Motor neuron (in vitro differentiated cells): Measurements from ENCODE around the gene DNAJC16. TPM values are rescaled to one million over a fixed set of nuclear protein-coding genes. Genes with fewer than 3 reads are reported as not detected.
"Not testable (repeated sequence)": the region's sequence is repeated elsewhere in the genome, so short reads cannot be mapped to it uniquely, and the experiment has no call there.

Experiments used
- ATAC-seq, 8 experiments: fragments of 200-7000 bp; cut with Tn5 transposase; replicated peaks in 6 of 8; 2 replicates each; pipeline ENCODE4 v1.8.0; 2021; ENCODE audit warnings: mild to moderate bottlenecking in 8 of 8, moderate library complexity in 8 of 8
- H3K27ac ChIP-seq, 2 donors: fragments of 250-450 bp; sonication (Bioruptor Pico); 2 replicates each; pipeline ENCODE4 v1.9.0; 2021; ENCODE audit warnings: antibody characterized with exemption in 2 of 2, mild to moderate bottlenecking in 2 of 2, moderate library complexity in 1 of 2
- H3K4me1 ChIP-seq, 2 donors: fragments of 250-450 bp; sonication (Bioruptor Pico); replicated peaks in 1 of 2; 2 replicates each; pipeline ENCODE4 v1.6.1; 2021; ENCODE audit warnings: antibody characterized with exemption in 2 of 2, mild to moderate bottlenecking in 2 of 2, moderate library complexity in 1 of 2
- H3K4me3 ChIP-seq, 5 donors: fragments of 250-450 bp; sonication (Bioruptor Pico); 2 replicates each; pipeline ENCODE4 v1.9.0; 2021; ENCODE audit warnings: antibody characterized with exemption in 5 of 5, mild to moderate bottlenecking in 5 of 5, moderate library complexity in 4 of 5
- WGBS, 10 experiments: fragments of 450-650 bp; shearing (Covaris generic); methylation state at CpG; one replicate each; pipeline ENCODE4 v1.0.0; 2022; 5-methylcytosine and 5-hydroxymethylcytosine counted together
- in situ Hi-C, 9 experiments: fragments of 400-800 bp; cut with MboI; loops; one replicate each; pipeline ENCODE4 v1.15.0; 2021; ENCODE audit warnings: low sequenced_read_pairs in 9 of 9, low pct_unique_long_range_greater_than_20kb in 2 of 9; ENCODE audit not compliant: unreplicated experiment in 9 of 9
- total RNA-seq, 8 experiments: library from RNA; unstranded; fragments of 300-600 nt; gene quantifications; 2 replicates each; pipeline versions ENCODE4 v1.2.3 to v1.2.4, GENCODE V29; 2022

Gene DNAJC16
- total RNA-seq, 8 experiments from 2014 or later: 14.4 to 26.0 (median 18.0) TPM

GRCh38 chr1:15584489-15585363 lies 58.1 kb downstream of the DNAJC16 start, which contains the start of gene AGMAT:
Gene AGMAT (minus strand): TSS chr1:15585051. CDS start chr1:15584967, 84 bp downstream.
- ATAC-seq: peak; percentile 44 to 87 (median 80)
- Histone ChIP-seq H3K4me3 (peak within 1 kb of the TSS; percentile 0 to 31 (median 25)), H3K4me1 (peaks cover 0 to 9% of the 10 kb centered on the region in 2 donors), H3K27ac (no peak within 1 kb of the TSS)
- 0 to 80% (median 23%) methylated on average over 1 to 32 of the region's 68 CpGs; no CpG with 5 or more reads in 2 of the 10 experiments for WGBS, 10 experiments
- in situ Hi-C loops: no loop called here

GRCh38 chr1:15592285-15592684 lies 65.6 kb downstream of the DNAJC16 start:
- Histone ChIP-seq H3K27ac (no peak overlapping the region), H3K4me3 (no peak overlapping the region), H3K4me1 (peaks cover 3 to 9% of the 10 kb centered on the region in 2 donors)
- WGBS, 10 experiments: 0 to 86% (median 67%) methylated on average over 1 to 5 of the region's 5 CpGs; no CpG with 5 or more reads in 2 of the 10 experiments
- ATAC-seq: peak in 1 of 8 experiments; percentile 76
- in situ Hi-C loops: no loop called here

GRCh38 chr1:15595809-15596617 lies 69.4 kb downstream of the DNAJC16 start:
- no peak for ATAC-seq
- H3K4me3 ChIP-seq: no peak overlapping the region
- WGBS, 10 experiments: 53 to 100% (median 80%) methylated on average over 1 to 5 of the region's 5 CpGs

GRCh38 chr1:15598436-15598835 lies 71.8 kb downstream of the DNAJC16 start:
- in situ Hi-C loops: no loop called here
- Histone ChIP-seq H3K27ac (no peak overlapping the region), H3K4me3 (no peak overlapping the region), H3K4me1 (peaks cover 10 to 18% of the 10 kb centered on the region in 2 donors)
- WGBS, 10 experiments: 0 to 93% (median 62%) methylated on average over 1 to 2 of the region's 2 CpGs; no CpG with 5 or more reads in 1 of the 10 experiments
- ATAC-seq: peak in 1 of 8 experiments; percentile 5

More at GRCh38 chr1:15595809-15596617, 69.4 kb downstream of the DNAJC16 start:
- peaks cover 3 to 9% of the 10 kb centered on the region in 2 donors for H3K4me1 ChIP-seq
- H3K27ac ChIP-seq: no peak overlapping the region
- in situ Hi-C loops: no loop called here

- ATAC-seq: peak; percentile 95 to 98 (median 96)
- H3K27ac ChIP-seq: peak overlapping the region; percentile 52 to 72
- H3K4me3 ChIP-seq: peak overlapping the region; percentile 56 to 81 (median 64)
- H3K4me1 ChIP-seq: peaks cover 11 to 15% of the 10 kb centered on the region in 2 donors
- in situ Hi-C loops: no loop called here
- WGBS, 10 experiments: 2 to 32% (median 4%) methylated on average over 5 to 46 of the region's 56 CpGs; no CpG with 5 or more reads in 2 of the 10 experiments
These were observed 76.7 kb downstream of the DNAJC16 start for GRCh38 chr1:15603050-15603965.

GRCh38 chr1:15603966-15604282 lies 77.3 kb downstream of the DNAJC16 start:
- Histone ChIP-seq H3K4me1 (peaks cover 11 to 15% of the 10 kb centered on the region in 2 donors), H3K4me3 (peak overlapping the region; percentile 56 to 81 (median 64)), H3K27ac (peak overlapping the region; percentile 52 to 72)
- 67 to 96% (median 92%) methylated on average over 3 to 12 of the region's 13 CpGs; no CpG with 5 or more reads in 1 of the 10 experiments for WGBS, 10 experiments
- in situ Hi-C loops, ATAC-seq: not testable (repeated sequence)

GRCh38 chr1:15604400-15604799 lies 77.8 kb downstream of the DNAJC16 start:
- in situ Hi-C loops: not testable (repeated sequence)

GRCh38 chr1:15605398-15606383 lies 79.0 kb downstream of the DNAJC16 start:
- Histone ChIP-seq H3K4me3 (no peak overlapping the region), H3K4me1 (peaks cover 11 to 15% of the 10 kb centered on the region in 2 donors), H3K27ac (no peak overlapping the region)
- WGBS, 10 experiments: 60 to 90% (median 82%) methylated on average over 1 to 11 of the region's 11 CpGs
- ATAC-seq: no peak
- in situ Hi-C loops: no loop called here

More at GRCh38 chr1:15604400-15604799, 77.8 kb downstream of the DNAJC16 start:
- H3K27ac ChIP-seq, H3K4me3 ChIP-seq, ATAC-seq: not testable (repeated sequence)
- WGBS, 10 experiments: 93 to 100% (median 96%) methylated on average over 1 to 14 of the region's 21 CpGs; no CpG with 5 or more reads in 4 of the 10 experiments
- H3K4me1 ChIP-seq: peaks cover 11 to 15% of the 10 kb centered on the region in 2 donors

- 31 to 91% (median 80%) methylated on average over 1 to 7 of the region's 7 CpGs; no CpG with 5 or more reads in 2 of the 10 experiments for WGBS, 10 experiments
- H3K4me1 ChIP-seq: no peaks in the 10 kb centered on the region
- no peak overlapping the region for H3K27ac ChIP-seq
- H3K4me3 ChIP-seq: no peak overlapping the region
- in situ Hi-C loops: no loop called here
- no peak for ATAC-seq
These were observed 83.0 kb downstream of the DNAJC16 start for GRCh38 chr1:15609631-15610030.

GRCh38 chr1:15610167-15610566 lies 83.5 kb downstream of the DNAJC16 start:
- peak in 1 of 8 experiments; percentile 20 for ATAC-seq
- no peaks in the 10 kb centered on the region for H3K4me1 ChIP-seq

More at GRCh38 chr1:15610167-15610566, 83.5 kb downstream of the DNAJC16 start:
- no peak overlapping the region for H3K4me3 ChIP-seq
- WGBS, 10 experiments: 37 to 81% (median 65%) methylated on average over 1 to 4 of the region's 4 CpGs
- in situ Hi-C loops: no loop called here
- H3K27ac ChIP-seq: no peak overlapping the region
